ENCODE measurements around the gene HOXA4. TPM values are rescaled to one million over a fixed set of nuclear protein-coding genes. Genes with fewer than 3 reads are reported as not detected.

Gene HOXA4
- total and polyA plus RNA-seq, 2 of the 4 experiments (the other 2 are of a cell fraction), result 0.36 to 8.0 TPM

DNA sequence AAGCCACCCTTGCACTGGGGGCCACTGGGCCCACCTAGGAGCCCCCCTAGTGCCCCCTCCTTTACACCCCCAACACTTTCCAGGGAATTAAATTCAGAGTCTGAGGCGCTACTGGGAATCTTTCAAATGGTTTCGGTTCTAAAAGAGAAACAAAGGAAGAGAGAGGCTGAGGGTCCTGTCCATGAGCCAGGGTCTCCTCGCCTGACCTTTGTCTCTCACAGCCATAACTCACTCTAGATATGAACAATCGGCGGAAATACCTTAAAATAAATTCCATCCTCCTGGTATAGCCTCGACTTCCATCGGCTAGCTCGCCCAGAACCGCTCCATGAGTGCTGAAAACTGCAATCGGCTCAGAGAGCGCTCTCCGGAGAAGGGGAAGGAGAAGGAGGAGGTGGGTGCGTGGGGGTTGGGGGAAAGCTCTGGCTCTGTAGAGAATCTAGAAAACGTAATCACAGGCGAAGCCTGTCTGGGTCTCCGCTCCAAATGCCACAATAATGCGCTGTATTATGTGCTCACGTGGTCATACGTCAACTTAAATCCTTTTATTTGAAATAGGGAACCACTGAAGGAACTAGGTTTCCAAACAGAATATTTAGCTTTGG is 12.6 kb downstream of the HOXA4 start:
- ATAC-seq (ENCODE audit: low read depth), result peak; percentile 54
- Histone ChIP-seq H2BK20ac (ENCODE audit: low read depth, low read length) (peak overlapping the region; percentile 52; the same call in 1 of the 2 replicates), H3K56ac (ENCODE audit: extremely low read depth, insufficient read depth, low read length) (peak overlapping the region; percentile 83), H3K79me1 (ENCODE audit: low read depth in 1 of 2, low read length in 2 of 2) (peaks cover 0 to 37% of the 10 kb centered on the region in 2 experiments; a peak in 2 of 4 replicates), H2BK5ac (ENCODE audit: low read depth, low read length, poor library complexity, severe bottlenecking) (peak overlapping the region; percentile 80), H3K9me3 (ENCODE audit: control insufficient read depth, insufficient read depth, low read length) (no peaks in the 10 kb centered on the region), H2BK120ac (ENCODE audit: low read depth, low read length) (peak overlapping the region; percentile 73), H3K4me3 (ENCODE audit: insufficient read depth, low read depth, low read length) (peak overlapping the region; percentile 71), H3K4me2 (ENCODE audit: low read depth, low read length) (peak overlapping the region; percentile 78), H2AFZ (replicated peaks; ENCODE audit: low read length, poor library complexity) (peak overlapping the region; percentile 29), H3K9ac (ENCODE audit: low read depth, low read length) (peak overlapping the region; percentile 96), H2AK5ac (ENCODE audit: low read depth, low read length) (peak overlapping the region; percentile 92), H3K36me3 (ENCODE audit: control insufficient read depth, insufficient read depth, low read length) (peaks cover 9% of the 10 kb centered on the region; the same call in 1 of the 2 replicates), H3K23ac (ENCODE audit: low read depth, low read length) (peak overlapping the region; percentile 95), H3K27me3 (ENCODE audit: control insufficient read depth, insufficient read depth, low read length) (no peaks in the 10 kb centered on the region), H4K20me1 (ENCODE audit: insufficient read depth, low read length) (peaks cover 10% of the 10 kb centered on the region), H4K91ac (ENCODE audit: insufficient read depth, low read depth, low read length) (peak overlapping the region; percentile 83), H3K9me1 (ENCODE audit: insufficient read depth, low read length) (peaks cover 7% of the 10 kb centered on the region; the same call in 1 of the 2 replicates), H3K4ac (ENCODE audit: low read depth, low read length) (peak overlapping the region; percentile 87), H2AK9ac (replicated peaks; ENCODE audit: low read depth, low read length, poor library complexity) (peak overlapping the region; percentile 68), H3K4me1 (ENCODE audit: control insufficient read depth, insufficient read depth, low read length) (peaks cover 23% of the 10 kb centered on the region), H4K8ac (ENCODE audit: low read depth in 2 of 2, low read length in 2 of 2) (peak overlapping the region; percentile 37 to 64), H4K5ac (ENCODE audit: low read depth, low read length) (peak overlapping the region; percentile 51), H3K27ac (ENCODE audit: insufficient read depth, low read length) (peak overlapping the region; percentile 89), H3K18ac (ENCODE audit: low read depth, low read length) (peak overlapping the region; percentile 97), H3K14ac (replicated peaks; ENCODE audit: low read depth, low read length) (peak overlapping the region; percentile 72), H2BK15ac (ENCODE audit: low read depth, low read length) (peak overlapping the region; percentile 39; the same call in 1 of the 3 replicates)
- no TSS peak for BruUV-seq (replicated peaks)
- POLR2A ChIA-PET (ENCODE audit: unreplicated experiment), result interaction anchor here (0.6 to 0.7 kb wide), 2 partner anchors 17 to 413 kb away, joined by 3 read pairs; no protein-coding TSS in a partner anchor
- intact Hi-C loops (cut with micrococcal nuclease), result no loop called here
- DNase-seq, result peak; percentile 97
- CTCF ChIA-PET, result interaction anchor here (0.7 kb wide), 1 partner anchor 33 kb away, joined by 3 read pairs; no protein-coding TSS in a partner anchor
- dilution Hi-C loops (cut with HindIII; ENCODE audit: low sequenced_read_pairs, unreplicated experiment), result no loop called here
- WGBS, 2 experiments (ENCODE audit: extremely low coverage in 2 of 2, insufficient read length in 1 of 2), result 3% methylated on average over 6 of the region's 19 CpGs; no CpG with 5 or more reads in 1 of the 2 experiments
- in situ Hi-C loops (cut with MboI; ENCODE audit: low sequenced_read_pairs), result no loop called here
- TF ChIP-seq CEBPB (IDR thresholded peaks at IDR 0.05; ENCODE audit: low read depth, low read length) (no peak), FOS (IDR thresholded peaks at IDR 0.05; ENCODE audit: low read depth, low read length) (0 out of 2 replicates have a peak, but pooled peaks have one; percentile 10), RCOR1 (IDR thresholded peaks at IDR 0.05; ENCODE audit: insufficient replicate concordance, low read length) (no peak), SMC3 (IDR thresholded peaks at IDR 0.05; ENCODE audit: low read depth, low read length) (peak; percentile 9; the same call in 1 of the 2 replicates), BHLHE40 (IDR thresholded peaks at IDR 0.05; ENCODE audit: low read depth, low read length) (peak; percentile 84), POLR2A (IDR thresholded peaks at IDR 0.05; ENCODE audit: low read depth, low read length) (peak; percentile 81), CHD1 (IDR thresholded peaks at IDR 0.05; ENCODE audit: low read depth, low read length) (no peak; the same call in 1 of the 2 replicates), RFX5 (IDR thresholded peaks at IDR 0.05; ENCODE audit: low read depth, low read length) (no peak), RAD21 (IDR thresholded peaks at IDR 0.05; ENCODE audit: low read length) (no peak), MAFK (IDR thresholded peaks at IDR 0.05; ENCODE audit: low read depth, low read length) (no peak), NFE2L2 (IDR thresholded peaks at IDR 0.05; ENCODE audit: low read depth, low read length) (no peak)
- TF ChIP-seq, protein P1, sequence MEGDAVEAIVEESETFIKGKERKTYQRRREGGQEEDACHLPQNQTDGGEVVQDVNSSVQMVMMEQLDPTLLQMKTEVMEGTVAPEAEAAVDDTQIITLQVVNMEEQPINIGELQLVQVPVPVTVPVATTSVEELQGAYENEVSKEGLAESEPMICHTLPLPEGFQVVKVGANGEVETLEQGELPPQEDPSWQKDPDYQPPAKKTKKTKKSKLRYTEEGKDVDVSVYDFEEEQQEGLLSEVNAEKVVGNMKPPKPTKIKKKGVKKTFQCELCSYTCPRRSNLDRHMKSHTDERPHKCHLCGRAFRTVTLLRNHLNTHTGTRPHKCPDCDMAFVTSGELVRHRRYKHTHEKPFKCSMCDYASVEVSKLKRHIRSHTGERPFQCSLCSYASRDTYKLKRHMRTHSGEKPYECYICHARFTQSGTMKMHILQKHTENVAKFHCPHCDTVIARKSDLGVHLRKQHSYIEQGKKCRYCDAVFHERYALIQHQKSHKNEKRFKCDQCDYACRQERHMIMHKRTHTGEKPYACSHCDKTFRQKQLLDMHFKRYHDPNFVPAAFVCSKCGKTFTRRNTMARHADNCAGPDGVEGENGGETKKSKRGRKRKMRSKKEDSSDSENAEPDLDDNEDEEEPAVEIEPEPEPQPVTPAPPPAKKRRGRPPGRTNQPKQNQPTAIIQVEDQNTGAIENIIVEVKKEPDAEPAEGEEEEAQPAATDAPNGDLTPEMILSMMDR (conservative IDR thresholded peaks at IDR 0.05; ENCODE audit: low read depth, low read length), result no peak
- TF ChIP-seq, protein P2, sequence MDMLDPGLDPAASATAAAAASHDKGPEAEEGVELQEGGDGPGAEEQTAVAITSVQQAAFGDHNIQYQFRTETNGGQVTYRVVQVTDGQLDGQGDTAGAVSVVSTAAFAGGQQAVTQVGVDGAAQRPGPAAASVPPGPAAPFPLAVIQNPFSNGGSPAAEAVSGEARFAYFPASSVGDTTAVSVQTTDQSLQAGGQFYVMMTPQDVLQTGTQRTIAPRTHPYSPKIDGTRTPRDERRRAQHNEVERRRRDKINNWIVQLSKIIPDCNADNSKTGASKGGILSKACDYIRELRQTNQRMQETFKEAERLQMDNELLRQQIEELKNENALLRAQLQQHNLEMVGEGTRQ (IDR thresholded peaks at IDR 0.05; ENCODE audit: low read depth, low read length), result peak; percentile 93
- TF ChIP-seq, protein P3, sequence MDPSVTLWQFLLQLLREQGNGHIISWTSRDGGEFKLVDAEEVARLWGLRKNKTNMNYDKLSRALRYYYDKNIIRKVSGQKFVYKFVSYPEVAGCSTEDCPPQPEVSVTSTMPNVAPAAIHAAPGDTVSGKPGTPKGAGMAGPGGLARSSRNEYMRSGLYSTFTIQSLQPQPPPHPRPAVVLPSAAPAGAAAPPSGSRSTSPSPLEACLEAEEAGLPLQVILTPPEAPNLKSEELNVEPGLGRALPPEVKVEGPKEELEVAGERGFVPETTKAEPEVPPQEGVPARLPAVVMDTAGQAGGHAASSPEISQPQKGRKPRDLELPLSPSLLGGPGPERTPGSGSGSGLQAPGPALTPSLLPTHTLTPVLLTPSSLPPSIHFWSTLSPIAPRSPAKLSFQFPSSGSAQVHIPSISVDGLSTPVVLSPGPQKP (IDR thresholded peaks at IDR 0.05; ENCODE audit: borderline replicate concordance, low read depth, low read length), result no peak

Data from IMR-90 (cell line).